ENCODE results near the gene ANKS1B.
"Not testable (repeated sequence)": the region's sequence is repeated elsewhere in the genome, so short reads cannot be mapped to it uniquely, and the experiment has no call there.

The ANKS1B gene

DNA sequence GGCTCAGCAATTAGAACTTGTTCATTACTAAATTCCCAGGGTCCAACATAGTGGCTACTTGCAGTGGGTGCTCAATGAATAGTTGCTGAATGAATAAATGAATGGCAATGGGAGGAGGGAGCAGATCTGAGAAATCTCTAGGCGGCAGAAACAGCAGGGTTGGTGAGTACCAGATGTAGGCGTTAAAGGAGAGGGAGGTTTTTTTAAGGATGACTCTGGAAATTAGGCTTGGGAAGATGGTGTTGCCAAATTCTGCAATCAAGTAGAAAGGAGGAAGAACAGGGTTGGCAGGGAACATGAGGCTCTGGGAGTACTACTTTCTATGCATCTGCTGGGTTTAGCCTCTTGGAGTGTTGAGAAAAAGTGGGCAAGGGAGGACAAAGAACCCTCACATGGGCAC lies 1132.6 kb downstream of the ANKS1B start:
- no peak for ATAC-seq (ENCODE audit: low read depth)
- no peaks in the 10 kb centered on the region for H3K9me3 Mint-ChIP-seq
- no peak overlapping the region for H3K27ac Mint-ChIP-seq
- no peak overlapping the region for H3K4me3 Mint-ChIP-seq
- H3K4me1 Mint-ChIP-seq = no peaks in the 10 kb centered on the region
- DNase-seq (ENCODE audit: low spot score in 2 of 2) = no peak
- H3K36me3 Mint-ChIP-seq = no peaks in the 10 kb centered on the region
- H3K27me3 Mint-ChIP-seq = peaks cover 11% of the 10 kb centered on the region

- Mint-ChIP-seq H3K9me3 (no peaks in the 10 kb centered on the region), H3K27me3 (peaks cover 9% of the 10 kb centered on the region), H3K4me3 (no peak overlapping the region), H3K4me1 (no peaks in the 10 kb centered on the region), H3K36me3 (no peaks in the 10 kb centered on the region), H3K27ac (no peak overlapping the region)
- no peak for DNase-seq (ENCODE audit: low spot score in 2 of 2)
- no peak for ATAC-seq (ENCODE audit: low read depth)
Observed at GRCh38 chr12:98847242-98847641, 1137.5 kb downstream of the ANKS1B start.

DNA sequence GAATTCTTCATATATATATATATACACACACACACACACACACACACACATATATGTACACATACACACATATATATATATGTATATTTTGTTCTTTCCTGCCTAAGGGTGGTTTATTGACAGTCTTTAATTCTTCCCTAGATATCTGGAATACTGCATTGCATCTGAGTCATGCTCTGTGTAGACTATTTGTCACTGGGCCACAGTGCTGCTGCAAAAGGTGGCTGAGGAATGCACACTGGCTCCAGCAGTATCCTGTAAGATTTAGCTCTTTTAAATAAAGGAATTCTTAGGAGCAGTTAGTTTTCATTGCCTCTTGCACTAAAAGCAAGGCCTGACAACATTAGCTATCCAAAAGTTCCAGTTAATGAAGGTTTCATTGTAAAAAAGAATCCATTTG lies 1138.8 kb downstream of the ANKS1B start:
- Mint-ChIP-seq H3K27me3 (peaks cover 5% of the 10 kb centered on the region), H3K36me3 (no peaks in the 10 kb centered on the region), H3K9me3 (no peaks in the 10 kb centered on the region), H3K4me1 (no peaks in the 10 kb centered on the region), H3K27ac (no peak overlapping the region), H3K4me3 (no peak overlapping the region)
- ATAC-seq (ENCODE audit: low read depth) (no peak), DNase-seq (ENCODE audit: low spot score in 2 of 2) (no peak)

GRCh38 chr12:98840325-98840724 lies 1144.4 kb downstream of the ANKS1B start:
- Mint-ChIP-seq H3K27ac (no peak overlapping the region), H3K9me3 (no peaks in the 10 kb centered on the region), H3K4me3 (no peak overlapping the region), H3K36me3 (no peaks in the 10 kb centered on the region), H3K27me3 (peaks cover 9% of the 10 kb centered on the region), H3K4me1 (no peaks in the 10 kb centered on the region)
- ATAC-seq (ENCODE audit: low read depth) (no peak), DNase-seq (ENCODE audit: low spot score in 2 of 2) (no peak)

DNA sequence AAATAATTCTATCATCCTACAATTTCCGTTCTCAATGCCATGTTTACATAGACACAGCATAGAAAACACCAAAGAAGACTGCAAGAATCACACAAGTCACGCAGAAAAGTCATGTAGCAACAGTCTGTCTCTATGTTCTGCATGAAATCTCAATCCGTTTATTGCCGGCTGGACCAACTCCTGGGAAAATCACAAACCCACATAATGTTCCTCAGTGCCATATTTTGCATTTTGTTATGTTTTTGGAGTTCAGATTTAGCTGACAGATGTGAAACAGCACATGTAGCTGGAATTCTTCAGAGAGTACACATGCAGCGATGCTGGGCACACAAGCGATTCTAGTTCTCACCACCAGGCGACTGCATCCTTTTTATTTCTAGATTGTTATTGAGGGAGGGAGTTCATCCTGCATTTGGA lies 1146.5 kb downstream of the ANKS1B start:
- H3K9me3 Mint-ChIP-seq = no peaks in the 10 kb centered on the region
- H3K4me3 Mint-ChIP-seq = no peak overlapping the region
- no peak for ATAC-seq (ENCODE audit: low read depth)
- H3K4me1 Mint-ChIP-seq = no peaks in the 10 kb centered on the region
- no peak for DNase-seq (ENCODE audit: low spot score in 2 of 2)
- H3K27me3 Mint-ChIP-seq = peaks cover 9% of the 10 kb centered on the region
- no peak overlapping the region for H3K27ac Mint-ChIP-seq
- no peaks in the 10 kb centered on the region for H3K36me3 Mint-ChIP-seq

DNA sequence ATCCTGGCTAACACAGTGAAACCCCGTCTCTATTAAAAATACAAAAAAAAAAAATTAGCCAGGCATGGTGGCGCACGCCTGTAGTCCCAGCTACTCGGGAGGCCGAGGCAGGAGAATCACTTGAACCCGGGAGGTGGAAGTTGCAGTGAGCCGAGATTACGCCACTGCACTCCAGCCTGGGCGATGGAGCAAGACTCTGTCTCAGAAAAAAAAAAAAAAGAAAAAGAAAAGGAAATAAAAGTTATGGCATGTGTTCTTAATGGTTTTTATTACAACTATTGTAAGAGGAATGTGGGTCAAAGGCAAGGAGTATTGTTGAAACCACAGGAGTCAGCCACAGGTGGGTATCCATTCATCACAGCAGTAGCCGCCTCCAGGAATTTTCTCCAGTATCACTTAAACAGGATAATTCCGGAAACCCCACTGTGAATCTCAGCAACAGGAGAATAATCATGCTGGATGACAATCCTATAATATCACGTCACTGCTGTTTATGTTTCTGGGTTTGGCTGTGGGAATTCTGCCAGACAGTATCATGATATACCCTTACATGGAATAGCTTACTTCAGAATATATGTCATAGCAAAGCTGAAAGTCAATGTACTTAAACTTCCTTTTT lies 1147.5 kb downstream of the ANKS1B start:
- H3K4me3 Mint-ChIP-seq; DNase-seq (ENCODE audit: low spot score in 2 of 2); H3K9me3 Mint-ChIP-seq; ATAC-seq (ENCODE audit: low read depth); H3K36me3 Mint-ChIP-seq; H3K27ac Mint-ChIP-seq; H3K4me1 Mint-ChIP-seq: not testable (repeated sequence)
- peaks cover 11% of the 10 kb centered on the region for H3K27me3 Mint-ChIP-seq

DNA sequence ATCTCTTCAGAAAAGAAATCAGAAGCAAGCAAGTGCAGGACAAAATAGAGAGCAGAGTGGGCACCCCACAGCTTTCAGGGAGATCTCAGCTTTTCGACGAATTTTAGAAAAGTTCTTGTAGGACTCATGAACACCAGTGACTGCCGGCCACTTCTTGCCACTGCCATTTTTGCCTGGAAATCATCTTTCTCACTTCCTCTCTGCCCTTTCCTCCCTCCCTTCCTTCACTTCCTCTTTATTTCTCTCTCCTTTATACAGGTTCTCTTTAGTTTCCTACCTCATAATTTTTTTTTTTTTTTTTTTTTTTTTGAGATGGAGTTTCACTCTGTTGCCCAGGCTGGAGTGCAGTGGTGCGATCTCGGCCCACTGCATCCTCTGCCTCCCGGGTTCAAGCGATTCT lies 1154.1 kb downstream of the ANKS1B start:
- Mint-ChIP-seq H3K9me3 (no peaks in the 10 kb centered on the region), H3K27ac (no peak overlapping the region), H3K4me1 (no peaks in the 10 kb centered on the region), H3K36me3 (no peaks in the 10 kb centered on the region), H3K27me3 (peaks cover 9% of the 10 kb centered on the region), H3K4me3 (no peak overlapping the region)
- no peak for DNase-seq (ENCODE audit: low spot score in 2 of 2)
- ATAC-seq (ENCODE audit: low read depth) = no peak

- H3K4me1 Mint-ChIP-seq = no peaks in the 10 kb centered on the region
- H3K27ac Mint-ChIP-seq = no peak overlapping the region
- no peak overlapping the region for H3K4me3 Mint-ChIP-seq
- no peaks in the 10 kb centered on the region for H3K36me3 Mint-ChIP-seq
- peaks cover 8% of the 10 kb centered on the region for H3K27me3 Mint-ChIP-seq
- no peaks in the 10 kb centered on the region for H3K9me3 Mint-ChIP-seq
- ATAC-seq (ENCODE audit: low read depth) (no peak), DNase-seq (ENCODE audit: low spot score in 2 of 2) (no peak)
Observed at GRCh38 chr12:98828802-98829600, 1155.7 kb downstream of the ANKS1B start.

DNA sequence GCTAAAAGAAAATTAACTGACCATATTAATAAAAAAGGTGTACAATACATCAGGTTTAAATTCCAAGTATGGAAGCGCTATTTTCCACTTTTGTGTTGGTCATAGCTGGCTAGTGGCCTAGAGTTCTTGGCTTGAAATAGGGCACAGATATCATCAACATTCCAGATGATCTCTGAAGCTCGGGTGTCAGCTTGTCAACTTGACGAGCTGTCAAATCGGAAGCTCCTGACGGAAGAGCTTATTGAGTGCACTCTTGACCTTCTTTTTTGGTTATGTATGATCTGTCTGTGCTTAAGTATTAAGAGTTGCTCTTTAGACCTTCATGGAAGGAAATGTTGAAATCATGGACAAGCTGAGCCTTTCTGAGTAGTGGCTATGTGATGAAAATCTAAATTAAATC lies 1161.7 kb downstream of the ANKS1B start:
- DNase-seq (ENCODE audit: low spot score in 2 of 2) = no peak
- no peak for ATAC-seq (ENCODE audit: low read depth)
- Mint-ChIP-seq H3K36me3 (no peaks in the 10 kb centered on the region), H3K27me3 (peaks cover 9% of the 10 kb centered on the region), H3K4me3 (no peak overlapping the region), H3K27ac (no peak overlapping the region), H3K9me3 (no peaks in the 10 kb centered on the region), H3K4me1 (no peaks in the 10 kb centered on the region)

DNA sequence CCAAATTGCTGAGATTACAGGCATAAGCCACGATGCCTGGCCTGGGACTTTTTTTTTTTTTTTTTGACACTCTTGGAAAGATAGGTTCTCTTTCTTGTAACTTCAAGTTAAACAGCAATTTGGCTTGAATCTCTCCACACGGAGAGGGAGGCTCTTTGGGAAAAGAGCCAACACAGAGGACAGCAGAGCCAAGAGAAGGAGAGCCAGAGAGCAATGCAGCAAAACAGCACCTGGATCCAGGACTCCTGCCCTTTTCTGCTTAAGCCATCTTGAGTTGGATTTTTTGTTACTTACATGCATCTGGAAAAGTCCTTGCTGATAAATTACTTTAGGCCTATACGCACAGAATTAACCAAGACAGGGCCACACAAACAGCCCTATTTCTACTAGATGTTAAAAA lies 1162.9 kb downstream of the ANKS1B start:
- Mint-ChIP-seq H3K4me3 (no peak overlapping the region), H3K4me1 (no peaks in the 10 kb centered on the region), H3K9me3 (no peaks in the 10 kb centered on the region), H3K36me3 (no peaks in the 10 kb centered on the region), H3K27me3 (peaks cover 5% of the 10 kb centered on the region), H3K27ac (no peak overlapping the region)
- DNase-seq (ENCODE audit: low spot score in 2 of 2) = no peak
- ATAC-seq (ENCODE audit: low read depth) = no peak

DNA sequence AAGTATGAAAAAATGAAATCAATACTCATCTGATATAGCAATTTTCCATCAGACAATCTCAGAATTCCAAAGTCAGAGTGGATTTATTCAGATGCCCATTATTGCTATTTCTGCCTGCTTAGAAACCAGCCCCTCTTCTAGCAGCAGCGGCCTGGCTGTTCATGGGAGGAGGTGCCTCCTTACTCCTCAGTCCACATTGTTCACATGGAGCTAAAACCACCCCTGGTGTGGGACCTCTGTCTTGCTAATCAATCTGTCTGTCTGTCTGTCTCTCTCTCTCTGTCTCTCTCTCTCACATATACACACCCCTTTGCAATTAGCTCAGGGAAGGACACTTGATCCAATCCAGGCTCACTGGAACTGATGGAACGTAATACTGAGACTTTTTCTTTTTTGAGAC lies 1163.5 kb downstream of the ANKS1B start:
- no peaks in the 10 kb centered on the region for H3K36me3 Mint-ChIP-seq
- no peaks in the 10 kb centered on the region for H3K9me3 Mint-ChIP-seq
- H3K27ac Mint-ChIP-seq = no peak overlapping the region
- H3K4me1 Mint-ChIP-seq = no peaks in the 10 kb centered on the region
- H3K27me3 Mint-ChIP-seq = peaks cover 5% of the 10 kb centered on the region
- ATAC-seq (ENCODE audit: low read depth) (no peak), DNase-seq (ENCODE audit: low spot score in 2 of 2) (no peak)
- no peak overlapping the region for H3K4me3 Mint-ChIP-seq

GRCh38 chr12:98819821-98820404 lies 1164.8 kb downstream of the ANKS1B start:
- Mint-ChIP-seq H3K9me3 (no peaks in the 10 kb centered on the region), H3K36me3 (no peaks in the 10 kb centered on the region), H3K27ac (no peak overlapping the region), H3K27me3 (peaks cover 13% of the 10 kb centered on the region), H3K4me3 (no peak overlapping the region), H3K4me1 (no peaks in the 10 kb centered on the region)
- DNase-seq (ENCODE audit: low spot score in 2 of 2) (no peak), ATAC-seq (ENCODE audit: low read depth) (no peak)

GRCh38 chr12:98819071-98819470 lies 1165.7 kb downstream of the ANKS1B start:
- ATAC-seq (ENCODE audit: low read depth) = no peak
- no peaks in the 10 kb centered on the region for H3K36me3 Mint-ChIP-seq
- DNase-seq (ENCODE audit: low spot score in 2 of 2) = no peak
- H3K27me3 Mint-ChIP-seq = peaks cover 13% of the 10 kb centered on the region
- no peaks in the 10 kb centered on the region for H3K4me1 Mint-ChIP-seq
- H3K4me3 Mint-ChIP-seq = no peak overlapping the region
- no peaks in the 10 kb centered on the region for H3K9me3 Mint-ChIP-seq
- H3K27ac Mint-ChIP-seq = no peak overlapping the region

DNA sequence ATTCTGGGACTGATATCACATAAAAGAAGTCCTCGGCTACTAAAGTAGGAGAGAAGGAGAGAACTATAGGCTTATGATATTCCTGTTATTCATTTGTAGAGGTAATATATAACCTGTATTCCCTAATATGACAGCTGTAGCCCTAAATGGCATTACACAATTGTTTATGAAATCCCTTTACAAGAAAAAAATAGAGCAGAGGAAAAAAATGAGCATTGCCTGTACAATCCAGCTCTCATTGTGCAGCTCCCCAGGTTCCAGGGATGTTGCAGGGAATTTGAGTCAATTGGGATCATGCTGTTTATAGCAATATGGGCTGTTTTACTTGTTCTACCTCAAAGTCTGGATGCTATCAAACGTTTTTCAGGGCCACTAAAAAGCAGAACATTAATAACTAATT lies 1166.5 kb downstream of the ANKS1B start:
- Mint-ChIP-seq H3K9me3 (no peaks in the 10 kb centered on the region), H3K4me1 (no peaks in the 10 kb centered on the region), H3K36me3 (no peaks in the 10 kb centered on the region), H3K27ac (no peak overlapping the region), H3K27me3 (peaks cover 13% of the 10 kb centered on the region), H3K4me3 (no peak overlapping the region)
- no peak for DNase-seq (ENCODE audit: low spot score in 2 of 2)
- ATAC-seq (ENCODE audit: low read depth) = no peak

Data from memory B cell (primary cell).